Mesodermal cell (in vitro differentiated cells): ENCODE data around the gene SSX2IP.
A peak's percentile ranks its signal among the peaks of the same experiment; 100 is the strongest.

Experiments
- H3K27ac ChIP-seq: 2 replicates; pipeline ENCODE4 v1.7.0; 2013; ENCODE audit warnings: mild to moderate bottlenecking, low read depth, low read length, moderate library complexity; ENCODE audit not compliant: severe bottlenecking
- H3K36me3 ChIP-seq: 2 replicates; pipeline ENCODE4 v1.7.1; 2013; ENCODE audit warnings: mild to moderate bottlenecking, low read length, moderate library complexity; ENCODE audit not compliant: control insufficient read depth, insufficient read depth
- H3K4me1 ChIP-seq: one replicate; pipeline ENCODE4 v1.7.1; 2013; ENCODE audit warnings: mild to moderate bottlenecking, low read length; ENCODE audit not compliant: insufficient read depth, control insufficient read depth, poor library complexity, severe bottlenecking
- H3K4me3 ChIP-seq: 2 replicates; pipeline ENCODE4 v1.7.0; 2013; ENCODE audit warnings: low read length, control low read depth, mild to moderate bottlenecking; ENCODE audit not compliant: insufficient read depth, poor library complexity, severe bottlenecking; ENCODE audit errors: extremely low read depth
- H3K9me3 ChIP-seq: 2 replicates; pipeline ENCODE4 v1.7.1; 2013; ENCODE audit warnings: mild to moderate bottlenecking, low read length, moderate library complexity; ENCODE audit not compliant: control insufficient read depth
- WGBS, 2 experiments: methylation state at CpG; one replicate each; pipeline ENCODE4 v1.1.5; 2013; ENCODE audit warnings: missing lambda C conversion rate in 2 of 2; ENCODE audit not compliant: insufficient coverage in 2 of 2; 5-methylcytosine and 5-hydroxymethylcytosine counted together

SSX2IP gene

DNA sequence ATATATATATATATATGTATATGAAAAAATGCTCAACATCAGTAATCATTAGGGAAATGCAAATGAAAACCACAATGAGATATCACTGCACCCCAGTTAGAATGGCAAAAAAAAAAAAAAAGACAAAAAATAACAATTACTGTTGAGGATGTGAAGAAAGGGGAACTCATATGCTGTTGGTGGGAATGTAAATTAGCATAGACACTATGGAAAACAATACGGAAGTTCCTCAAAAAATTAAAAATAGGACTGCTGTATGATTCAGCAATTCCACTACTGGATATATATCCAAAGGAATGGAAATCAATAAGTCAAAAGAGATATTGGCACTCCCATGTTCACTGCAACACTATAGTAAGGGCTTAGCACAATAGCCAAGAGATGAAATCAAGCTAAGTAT is 74.5 kb downstream of the SSX2IP start:
- WGBS, 2 experiments: no CpG with 5 or more reads among the region's 1 CpG
- peaks cover 32% of the 10 kb centered on the region for H3K9me3 ChIP-seq
- peaks cover 14% of the 10 kb centered on the region for H3K4me1 ChIP-seq
- no peak overlapping the region for H3K4me3 ChIP-seq
- H3K27ac ChIP-seq: no peak overlapping the region
- no peaks in the 10 kb centered on the region for H3K36me3 ChIP-seq

DNA sequence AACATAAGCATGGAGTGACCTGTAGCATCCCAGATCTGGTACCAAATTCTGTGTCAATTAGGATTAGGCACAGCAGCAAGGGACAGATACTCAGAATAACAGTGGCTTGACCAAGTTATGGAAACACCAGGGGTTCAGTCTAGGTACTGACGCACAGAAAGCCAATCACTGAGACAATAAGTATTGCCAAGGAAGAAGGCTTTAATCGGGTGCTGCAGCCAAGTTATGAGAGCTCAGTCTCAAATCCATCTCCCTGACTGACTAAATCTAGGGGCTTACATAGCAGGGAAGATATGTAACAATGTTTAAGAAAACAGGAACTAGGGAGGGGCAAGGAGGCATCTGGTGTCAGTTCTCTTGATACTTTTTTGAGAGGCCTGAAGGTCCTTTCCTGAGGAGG is 76.4 kb downstream of the SSX2IP start:
- peaks cover 6% of the 10 kb centered on the region for H3K4me1 ChIP-seq
- no peaks in the 10 kb centered on the region for H3K36me3 ChIP-seq
- peaks cover 39% of the 10 kb centered on the region for H3K9me3 ChIP-seq
- H3K4me3 ChIP-seq: no peak overlapping the region
- 90 to 100% methylated on average over 1 of the region's 2 CpGs for WGBS, 2 experiments
- H3K27ac ChIP-seq: no peak overlapping the region

DNA sequence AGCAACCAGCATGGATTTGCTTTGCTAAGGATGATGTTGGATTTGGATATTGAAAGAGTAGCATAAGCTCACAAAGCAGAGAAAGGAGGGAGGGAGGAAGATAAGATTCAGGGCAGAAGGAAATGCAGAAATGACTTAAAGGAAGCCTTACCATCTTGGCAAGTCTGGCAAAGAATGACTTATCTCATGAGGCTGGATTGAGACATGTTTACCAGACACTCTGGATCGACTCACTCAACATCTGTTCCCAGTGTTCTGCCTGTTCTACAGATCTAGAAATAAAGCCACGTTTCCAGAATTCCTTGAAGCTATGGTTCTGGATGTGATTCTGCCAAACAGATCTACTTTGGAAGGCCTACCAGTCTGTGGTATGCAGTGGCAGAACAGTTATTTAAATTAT is 77.2 kb downstream of the SSX2IP start:
- Histone ChIP-seq H3K27ac (no peak overlapping the region), H3K9me3 (peaks cover 39% of the 10 kb centered on the region), H3K4me1 (peaks cover 6% of the 10 kb centered on the region), H3K4me3 (no peak overlapping the region), H3K36me3 (no peaks in the 10 kb centered on the region)
- 73% methylated on average over 2 of the region's 2 CpGs; no CpG with 5 or more reads in 1 of the 2 experiments for WGBS, 2 experiments

DNA sequence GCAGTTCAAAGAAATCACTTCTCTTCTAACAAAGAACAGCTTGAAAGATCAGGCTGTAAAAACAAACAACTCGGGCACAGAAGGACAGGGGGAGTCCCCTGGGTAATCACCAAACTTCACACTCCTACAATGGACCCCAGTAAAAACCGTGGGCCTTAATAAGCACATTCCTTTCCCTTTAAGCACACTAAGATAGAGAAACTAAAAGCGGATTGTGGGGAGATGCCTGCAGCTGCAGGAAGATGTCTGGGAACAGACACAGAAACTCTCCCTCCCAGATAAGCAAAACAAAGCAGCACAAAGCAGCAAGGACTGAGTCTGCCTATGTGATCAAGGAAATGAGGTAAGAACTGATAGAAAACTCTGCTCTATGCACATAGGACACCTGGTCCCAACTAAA is 78.5 kb downstream of the SSX2IP start:
- H3K4me1 ChIP-seq: no peaks in the 10 kb centered on the region
- WGBS, 2 experiments: 43% methylated on average over 1 of the region's 3 CpGs; no CpG with 5 or more reads in 1 of the 2 experiments
- H3K36me3 ChIP-seq: no peaks in the 10 kb centered on the region
- H3K9me3 ChIP-seq: peaks cover 43% of the 10 kb centered on the region
- no peak overlapping the region for H3K4me3 ChIP-seq
- peak overlapping the region; percentile 66 for H3K27ac ChIP-seq

DNA sequence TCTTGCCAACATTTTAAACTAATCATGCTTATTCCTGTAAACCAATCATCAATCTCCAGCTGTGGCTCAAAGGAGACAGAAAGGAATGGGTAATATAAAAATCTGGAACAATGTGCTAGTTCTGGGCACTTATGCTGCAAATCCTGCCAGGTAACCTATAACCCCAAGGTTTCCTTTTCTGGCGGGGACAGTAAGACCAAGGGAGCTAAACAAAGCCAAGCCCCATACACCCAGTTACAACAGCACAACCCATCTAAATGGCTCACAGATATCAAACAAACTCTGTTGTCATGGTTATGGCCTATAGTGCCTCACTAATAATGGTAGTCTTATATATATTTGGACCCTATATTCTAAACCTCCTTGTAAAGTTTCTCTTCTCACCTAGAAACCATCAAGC is 79.2 kb downstream of the SSX2IP start:
- Histone ChIP-seq H3K4me3 (no peak overlapping the region), H3K9me3 (peaks cover 51% of the 10 kb centered on the region), H3K36me3 (no peaks in the 10 kb centered on the region), H3K4me1 (no peaks in the 10 kb centered on the region), H3K27ac (no peak overlapping the region)
- WGBS, 2 experiments: 20% methylated on average over 1 of the region's 1 CpG; no CpG with 5 or more reads in 1 of the 2 experiments

DNA sequence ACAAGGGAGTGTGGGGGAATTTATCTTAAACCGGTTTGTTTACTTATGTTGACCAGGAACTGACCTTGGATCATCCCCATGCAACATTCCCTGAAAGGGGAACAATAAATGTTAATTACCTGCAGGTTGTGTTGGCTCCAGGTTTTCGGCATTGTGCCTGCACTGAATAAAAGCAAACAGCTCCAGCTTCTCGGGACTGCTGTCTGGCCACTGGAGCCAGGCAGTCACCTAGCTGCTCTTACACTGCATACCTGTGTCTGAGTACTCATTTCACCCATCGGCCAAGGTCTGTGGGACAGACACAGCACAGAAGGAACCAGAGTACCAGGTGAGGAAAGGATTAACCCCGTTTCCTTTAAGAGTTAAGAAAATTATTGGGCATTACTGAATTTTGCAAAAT is 83.3 kb downstream of the SSX2IP start:
- H3K4me3 ChIP-seq: no peak overlapping the region
- no peak overlapping the region for H3K27ac ChIP-seq
- WGBS, 2 experiments: 81 to 84% methylated on average over 3 to 4 of the region's 5 CpGs
- no peaks in the 10 kb centered on the region for H3K36me3 ChIP-seq
- peaks cover 17% of the 10 kb centered on the region for H3K4me1 ChIP-seq
- H3K9me3 ChIP-seq: peaks cover 45% of the 10 kb centered on the region

DNA sequence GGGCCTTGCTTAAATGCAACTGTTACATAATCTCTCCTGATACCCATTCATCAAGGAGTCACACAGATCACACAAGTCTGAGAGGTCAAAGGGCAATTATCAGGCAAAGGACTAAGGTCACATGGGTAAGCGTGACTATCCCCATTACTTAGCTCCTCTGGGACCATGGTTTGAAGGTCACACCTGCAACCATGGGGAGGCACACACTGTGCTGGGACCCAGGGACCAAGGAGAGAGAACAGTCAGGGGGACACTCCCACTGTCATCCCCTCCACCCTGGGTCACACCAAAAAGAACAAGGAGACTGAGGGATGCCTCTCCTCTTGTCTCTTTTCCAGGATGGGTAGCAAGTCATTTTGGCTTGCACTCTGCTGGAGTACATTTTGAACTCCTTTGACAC is 85.1 kb downstream of the SSX2IP start:
- H3K27ac ChIP-seq: no peak overlapping the region
- H3K9me3 ChIP-seq: peaks cover 36% of the 10 kb centered on the region
- H3K4me1 ChIP-seq: peaks cover 21% of the 10 kb centered on the region
- H3K36me3 ChIP-seq: no peaks in the 10 kb centered on the region
- no peak overlapping the region for H3K4me3 ChIP-seq
- 92 to 100% methylated on average over 1 of the region's 1 CpG for WGBS, 2 experiments

DNA sequence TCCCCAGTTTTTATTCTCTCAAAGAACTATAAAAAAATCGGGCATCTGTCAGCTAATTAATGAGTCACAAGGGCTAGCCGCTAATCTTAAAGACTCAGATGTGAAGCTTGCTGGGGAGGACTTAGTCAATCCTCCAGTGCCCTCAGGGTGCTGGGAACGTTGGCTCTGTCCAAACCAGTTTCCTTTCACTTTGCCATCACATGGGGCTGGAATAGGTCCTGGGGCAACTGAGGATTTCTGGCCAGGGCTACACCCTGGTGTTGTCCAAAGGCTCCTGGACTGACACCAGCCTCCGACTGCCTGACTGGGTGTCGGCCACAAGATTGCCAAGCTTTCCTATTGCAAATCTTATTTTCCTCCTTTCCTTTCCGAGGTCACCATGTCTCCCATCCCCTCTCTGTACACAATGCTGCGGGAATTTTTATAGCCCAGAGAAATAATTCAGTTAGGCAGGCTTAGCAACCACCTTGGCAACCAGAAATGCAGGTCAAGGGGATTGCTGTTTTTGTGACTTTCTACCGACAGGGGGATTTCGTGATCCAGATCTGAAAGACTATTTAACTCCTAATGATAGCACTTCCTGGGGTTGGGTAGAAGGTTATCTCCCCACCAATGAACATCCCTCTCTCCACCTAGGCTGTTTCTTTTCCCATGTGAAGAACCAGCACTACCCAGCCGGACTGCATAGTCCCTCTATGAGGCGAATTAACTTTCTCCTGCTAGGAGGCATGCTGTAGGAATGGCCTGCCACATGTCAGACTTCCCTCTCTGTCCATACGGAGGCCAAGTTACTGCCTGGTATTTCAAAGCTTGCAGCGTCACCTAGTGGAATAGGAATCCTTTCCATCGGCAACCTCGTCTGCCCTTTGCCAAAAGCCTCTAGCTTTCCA is 86.1 kb downstream of the SSX2IP start:
- Histone ChIP-seq H3K27ac (peak overlapping the region; percentile 95), H3K9me3 (peaks cover 35% of the 10 kb centered on the region), H3K4me1 (peaks cover 22% of the 10 kb centered on the region), H3K36me3 (no peaks in the 10 kb centered on the region), H3K4me3 (no peak overlapping the region)
- WGBS, 2 experiments: 83 to 85% methylated on average over 11 to 12 of the region's 15 CpGs

DNA sequence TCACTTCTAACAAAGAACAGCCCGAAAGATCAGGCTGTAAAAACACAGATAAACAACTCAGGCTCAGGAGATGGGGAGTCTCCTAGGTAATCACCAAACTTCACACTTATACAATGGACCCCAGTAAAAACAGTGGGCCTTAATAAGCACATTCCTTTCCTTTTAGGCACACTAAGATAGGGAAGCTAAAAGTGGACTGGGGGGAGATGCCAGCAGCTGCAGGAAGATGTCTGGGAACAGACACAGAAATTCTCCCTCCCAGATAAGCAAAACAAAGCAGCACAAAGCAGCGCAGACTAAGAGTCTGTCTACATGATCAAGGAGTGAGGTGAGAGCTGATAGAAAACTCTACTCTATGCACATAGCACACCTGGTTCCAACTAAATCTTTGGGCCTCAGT is 87.0 kb downstream of the SSX2IP start:
- Histone ChIP-seq H3K36me3 (no peaks in the 10 kb centered on the region), H3K4me3 (no peak overlapping the region), H3K27ac (peak overlapping the region; percentile 95), H3K4me1 (peaks cover 32% of the 10 kb centered on the region), H3K9me3 (peaks cover 35% of the 10 kb centered on the region)
- WGBS, 2 experiments: 83% methylated on average over 1 of the region's 2 CpGs; no CpG with 5 or more reads in 1 of the 2 experiments

DNA sequence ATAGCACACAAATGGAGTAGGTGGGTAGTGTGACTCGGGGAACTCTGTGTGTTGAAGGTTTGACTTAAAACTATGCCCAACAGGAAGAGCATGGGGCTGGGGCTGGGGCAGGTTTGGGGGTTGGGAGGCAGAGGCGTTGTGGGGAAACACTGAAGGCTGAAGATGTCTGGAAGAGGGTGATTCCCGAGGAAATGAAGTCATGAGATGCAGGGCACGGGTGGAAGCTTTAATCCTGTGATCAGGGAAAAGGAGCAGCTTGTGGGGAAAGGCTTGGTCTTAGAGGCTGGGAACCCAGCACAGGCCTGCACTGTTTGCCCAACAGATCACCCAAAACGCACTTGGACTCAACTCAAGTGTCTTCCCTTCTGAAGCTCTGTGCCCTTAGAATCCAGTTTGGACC is 89.5 kb downstream of the SSX2IP start:
- H3K27ac ChIP-seq: no peak overlapping the region
- WGBS, 2 experiments: 86 to 96% methylated on average over 5 of the region's 5 CpGs

More for the DNA sequence above, 89.5 kb downstream of the SSX2IP start:
- Histone ChIP-seq H3K4me3 (no peak overlapping the region), H3K9me3 (peaks cover 20% of the 10 kb centered on the region), H3K36me3 (no peaks in the 10 kb centered on the region), H3K4me1 (peaks cover 33% of the 10 kb centered on the region)
